HL-60 (cell line): ENCODE data around the gene UNC45A.
A peak's percentile ranks its signal among the peaks of the same experiment; 100 is the strongest.

Experiments used
- DNase-seq, 2 experiments: peaks; one replicate each; pipeline ENCODE4 v3.0.0-alpha.2; 2010 to 2020; ENCODE audit warnings: low read depth in 1 of 2, low spot score in 1 of 2
- H3K27ac ChIP-seq: fragments of 250-450 bp; sonication (Bioruptor Pico); replicated peaks from 2 replicates; pipeline ENCODE4 v1.5.1; 2020; ENCODE audit warnings: mild to moderate bottlenecking, moderate library complexity
- H3K27me3 ChIP-seq: fragments of 250-450 bp; sonication (Bioruptor Pico); 2 replicates; pipeline ENCODE4 v1.5.1; 2021; ENCODE audit warnings: mild to moderate bottlenecking, moderate library complexity; ENCODE audit not compliant: insufficient read depth, poor library complexity, severe bottlenecking
- H3K4me3 ChIP-seq: replicated peaks from 2 replicates; pipeline ENCODE4 v1.5.1; 2011; ENCODE audit warnings: mild to moderate bottlenecking, control low read depth, low read length; ENCODE audit not compliant: insufficient read depth
- CTCF ChIP-seq: IDR thresholded peaks from one replicate; pipeline ENCODE4 v1.5.1; 2011; ENCODE audit warnings: low read length, control low read depth, inconsistent platforms; ENCODE audit not compliant: insufficient read depth
- GABPA ChIP-seq: IDR thresholded peaks from 2 replicates; pipeline ENCODE4 v1.6.1; 2012; ENCODE audit warnings: low read depth
- POLR2AphosphoS5 ChIP-seq: IDR thresholded peaks from 2 replicates; pipeline ENCODE4 v1.6.1; 2012; ENCODE audit warnings: low read depth
- SPI1 ChIP-seq: IDR thresholded peaks from 2 replicates; pipeline ENCODE4 v1.6.1; 2012; ENCODE audit warnings: low read depth, mild to moderate bottlenecking, borderline replicate concordance
- TF ChIP-seq, protein P1 (sequence below): IDR thresholded peaks from 2 replicates; pipeline ENCODE4 v1.6.1; 2012; ENCODE audit warnings: low read depth; ENCODE audit not compliant: insufficient replicate concordance

Gene UNC45A

GRCh38 chr15:90950676-90951075, 15.6 kb downstream of the UNC45A start:
- DNase-seq = no peak
- no peaks in the 10 kb centered on the region for H3K27me3 ChIP-seq
- TF ChIP-seq POLR2AphosphoS5 = no peak
- TF ChIP-seq CTCF = no peak
- TF ChIP-seq, protein P1, sequence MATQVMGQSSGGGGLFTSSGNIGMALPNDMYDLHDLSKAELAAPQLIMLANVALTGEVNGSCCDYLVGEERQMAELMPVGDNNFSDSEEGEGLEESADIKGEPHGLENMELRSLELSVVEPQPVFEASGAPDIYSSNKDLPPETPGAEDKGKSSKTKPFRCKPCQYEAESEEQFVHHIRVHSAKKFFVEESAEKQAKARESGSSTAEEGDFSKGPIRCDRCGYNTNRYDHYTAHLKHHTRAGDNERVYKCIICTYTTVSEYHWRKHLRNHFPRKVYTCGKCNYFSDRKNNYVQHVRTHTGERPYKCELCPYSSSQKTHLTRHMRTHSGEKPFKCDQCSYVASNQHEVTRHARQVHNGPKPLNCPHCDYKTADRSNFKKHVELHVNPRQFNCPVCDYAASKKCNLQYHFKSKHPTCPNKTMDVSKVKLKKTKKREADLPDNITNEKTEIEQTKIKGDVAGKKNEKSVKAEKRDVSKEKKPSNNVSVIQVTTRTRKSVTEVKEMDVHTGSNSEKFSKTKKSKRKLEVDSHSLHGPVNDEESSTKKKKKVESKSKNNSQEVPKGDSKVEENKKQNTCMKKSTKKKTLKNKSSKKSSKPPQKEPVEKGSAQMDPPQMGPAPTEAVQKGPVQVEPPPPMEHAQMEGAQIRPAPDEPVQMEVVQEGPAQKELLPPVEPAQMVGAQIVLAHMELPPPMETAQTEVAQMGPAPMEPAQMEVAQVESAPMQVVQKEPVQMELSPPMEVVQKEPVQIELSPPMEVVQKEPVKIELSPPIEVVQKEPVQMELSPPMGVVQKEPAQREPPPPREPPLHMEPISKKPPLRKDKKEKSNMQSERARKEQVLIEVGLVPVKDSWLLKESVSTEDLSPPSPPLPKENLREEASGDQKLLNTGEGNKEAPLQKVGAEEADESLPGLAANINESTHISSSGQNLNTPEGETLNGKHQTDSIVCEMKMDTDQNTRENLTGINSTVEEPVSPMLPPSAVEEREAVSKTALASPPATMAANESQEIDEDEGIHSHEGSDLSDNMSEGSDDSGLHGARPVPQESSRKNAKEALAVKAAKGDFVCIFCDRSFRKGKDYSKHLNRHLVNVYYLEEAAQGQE = no peak
- TF ChIP-seq GABPA = no peak
- no peak for TF ChIP-seq SPI1
- H3K27ac ChIP-seq = no peak overlapping the region
- no peak overlapping the region for H3K4me3 ChIP-seq

- H3K27ac ChIP-seq = no peak overlapping the region
- TF ChIP-seq CTCF (no peak), POLR2AphosphoS5 (no peak), SPI1 (no peak), GABPA (no peak)
- TF ChIP-seq, protein P1 = no peak
Observed at GRCh38 chr15:90952901-90953677, 18.0 kb downstream of the UNC45A start.

GRCh38 chr15:90953947-90954711, 19.0 kb downstream of the UNC45A start:
- Histone ChIP-seq H3K4me3 (no peak overlapping the region), H3K27me3 (no peaks in the 10 kb centered on the region), H3K27ac (peak overlapping the region; percentile 99)
- TF ChIP-seq, protein P1 = no peak
- TF ChIP-seq POLR2AphosphoS5 = no peak
- no peak for TF ChIP-seq GABPA
- TF ChIP-seq SPI1 = no peak
- no peak for TF ChIP-seq CTCF
- no peak for DNase-seq

More at GRCh38 chr15:90952901-90953677, 18.0 kb downstream of the UNC45A start:
- no peak for DNase-seq
- Histone ChIP-seq H3K27me3 (no peaks in the 10 kb centered on the region), H3K4me3 (no peak overlapping the region)
